OCI-LY3 (cell line): Measurements from ENCODE around the gene C16orf92.

Experiments used
- CTCF ChIP-seq: fragments of 200-600, 300-600 bp; sonication (generic); IDR thresholded peaks from 2 replicates; pipeline ENCODE4 v1.5.1; 2014; ENCODE audit warnings: antibody characterized with exemption, low read length, low read depth
- EZH2phosphoT487 ChIP-seq: fragments of 200-600 bp; shearing (Covaris generic); IDR thresholded peaks from 2 replicates; pipeline ENCODE4 v1.6.1; 2018; ENCODE audit warnings: antibody characterized with exemption, mixed run types, low read depth

GRCh38 chr16:30070490-30070889 lies 47.5 kb downstream of the C16orf92 start:
- no peak for TF ChIP-seq CTCF
- TF ChIP-seq EZH2phosphoT487, result no peak
